Neural crest cell (in vitro differentiated cells): ENCODE data around the gene ATP2B1. TPM values are rescaled to one million over a fixed set of nuclear protein-coding genes. Genes with fewer than 3 reads are reported as not detected.

Experiments
- DNase-seq: peaks from one replicate; pipeline ENCODE4 v3.0.0; 2021; ENCODE audit warnings: low read depth, mixed read lengths, low spot score
- H3K27ac Mint-ChIP-seq: one replicate; pipeline ENCODE4 v1.8.0; 2021; ENCODE audit warnings: mild to moderate bottlenecking, mixed read lengths; ENCODE audit not compliant: unreplicated experiment
- H3K27me3 Mint-ChIP-seq: 2 replicates; pipeline ENCODE4 v1.8.0; 2021; ENCODE audit warnings: low read depth, mild to moderate bottlenecking, mixed read lengths
- H3K36me3 Mint-ChIP-seq: 2 replicates; pipeline ENCODE4 v1.8.0; 2021; ENCODE audit warnings: low read depth, mild to moderate bottlenecking, mixed read lengths
- H3K4me1 Mint-ChIP-seq: 2 replicates; pipeline ENCODE4 v1.8.0; 2021; ENCODE audit warnings: mixed read lengths
- H3K4me3 Mint-ChIP-seq: one replicate; pipeline ENCODE4 v1.8.0; 2021; ENCODE audit warnings: mild to moderate bottlenecking, mixed read lengths
- H3K9me3 Mint-ChIP-seq: 2 replicates; pipeline ENCODE4 v1.8.0; 2021; ENCODE audit warnings: mixed read lengths
- total RNA-seq: library from RNA; stranded (reverse); gene quantifications from 2 replicates; pipeline ENCODE4 v1.2.1, GENCODE V29; 2021
- TF ChIP-seq, protein P1 (sequence below): fragments of 200-600 bp; sonication (generic); conservative IDR thresholded peaks from 2 replicates; pipeline ENCODE4 v1.5.0; 2021; ENCODE audit warnings: antibody characterized with exemption, mild to moderate bottlenecking

ATP2B1 gene
- total RNA-seq, 1 donor from 2014 or later = 50.8 TPM

DNA sequence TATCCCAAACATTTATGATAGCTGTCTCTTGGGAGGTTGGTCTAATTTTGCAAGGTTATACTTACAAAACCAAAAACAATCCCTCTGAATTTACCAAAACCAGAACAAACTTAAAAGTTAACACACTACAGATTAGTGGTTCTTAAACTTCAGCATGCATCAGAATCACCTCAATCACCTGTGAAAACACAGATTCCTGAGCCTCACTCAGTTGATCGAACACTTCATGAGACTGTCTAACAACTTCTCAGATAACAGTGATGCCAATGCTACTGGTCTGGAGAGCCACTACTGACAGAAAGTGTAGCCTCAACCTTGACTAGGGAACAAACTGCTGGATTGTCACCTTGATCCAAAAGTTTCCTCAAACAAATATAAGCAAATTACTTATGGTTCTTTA, 44.2 kb downstream of the ATP2B1 start:
- TF ChIP-seq, protein P1, sequence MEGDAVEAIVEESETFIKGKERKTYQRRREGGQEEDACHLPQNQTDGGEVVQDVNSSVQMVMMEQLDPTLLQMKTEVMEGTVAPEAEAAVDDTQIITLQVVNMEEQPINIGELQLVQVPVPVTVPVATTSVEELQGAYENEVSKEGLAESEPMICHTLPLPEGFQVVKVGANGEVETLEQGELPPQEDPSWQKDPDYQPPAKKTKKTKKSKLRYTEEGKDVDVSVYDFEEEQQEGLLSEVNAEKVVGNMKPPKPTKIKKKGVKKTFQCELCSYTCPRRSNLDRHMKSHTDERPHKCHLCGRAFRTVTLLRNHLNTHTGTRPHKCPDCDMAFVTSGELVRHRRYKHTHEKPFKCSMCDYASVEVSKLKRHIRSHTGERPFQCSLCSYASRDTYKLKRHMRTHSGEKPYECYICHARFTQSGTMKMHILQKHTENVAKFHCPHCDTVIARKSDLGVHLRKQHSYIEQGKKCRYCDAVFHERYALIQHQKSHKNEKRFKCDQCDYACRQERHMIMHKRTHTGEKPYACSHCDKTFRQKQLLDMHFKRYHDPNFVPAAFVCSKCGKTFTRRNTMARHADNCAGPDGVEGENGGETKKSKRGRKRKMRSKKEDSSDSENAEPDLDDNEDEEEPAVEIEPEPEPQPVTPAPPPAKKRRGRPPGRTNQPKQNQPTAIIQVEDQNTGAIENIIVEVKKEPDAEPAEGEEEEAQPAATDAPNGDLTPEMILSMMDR = no peak
- no peak overlapping the region for H3K27ac Mint-ChIP-seq
- H3K4me3 Mint-ChIP-seq = no peak overlapping the region
- H3K36me3 Mint-ChIP-seq = peaks cover 18% of the 10 kb centered on the region
- peaks cover 7% of the 10 kb centered on the region for H3K9me3 Mint-ChIP-seq
- DNase-seq = no peak
- no peaks in the 10 kb centered on the region for H3K27me3 Mint-ChIP-seq
- peaks cover 12% of the 10 kb centered on the region for H3K4me1 Mint-ChIP-seq

DNA sequence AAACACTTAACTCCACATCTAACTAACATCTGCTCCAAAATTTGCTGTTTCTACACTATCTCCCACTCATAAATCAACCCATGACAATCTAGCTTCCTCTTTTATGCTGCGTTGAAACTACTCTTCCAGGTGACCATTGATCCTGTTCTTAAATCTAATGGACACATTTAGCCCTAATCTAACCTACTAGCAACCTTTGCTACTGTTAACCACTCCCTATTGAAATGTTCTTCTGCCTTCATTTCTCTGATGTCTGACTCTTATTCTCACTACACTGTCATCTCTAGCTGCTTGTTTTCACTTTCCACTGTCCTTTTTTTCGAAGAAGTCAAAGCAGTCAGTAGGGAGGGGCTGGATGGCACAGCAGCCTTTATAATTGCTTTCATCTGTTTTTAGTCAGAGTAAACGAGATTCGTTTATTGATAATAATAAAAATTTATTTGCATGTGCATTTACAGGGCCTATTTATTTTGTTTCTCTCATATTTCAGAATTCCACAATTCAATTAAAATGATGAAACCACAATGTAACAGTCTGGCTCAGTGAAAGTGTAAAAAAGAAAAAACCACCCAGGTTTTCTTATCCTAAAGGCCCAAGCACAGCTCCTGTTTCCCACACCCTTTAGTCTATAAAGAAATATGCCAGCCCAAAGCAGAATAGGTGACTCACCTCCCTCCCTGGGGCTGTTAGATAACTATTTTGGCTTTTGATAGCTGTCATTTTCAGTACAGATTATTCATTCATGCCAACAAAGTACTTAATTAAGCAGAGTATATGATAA, 44.9 kb downstream of the ATP2B1 start:
- no peaks in the 10 kb centered on the region for H3K27me3 Mint-ChIP-seq
- no peak overlapping the region for H3K27ac Mint-ChIP-seq
- DNase-seq = no peak
- H3K4me1 Mint-ChIP-seq = peaks cover 18% of the 10 kb centered on the region
- peaks cover 7% of the 10 kb centered on the region for H3K9me3 Mint-ChIP-seq
- TF ChIP-seq, protein P1 = no peak
- H3K36me3 Mint-ChIP-seq = peaks cover 20% of the 10 kb centered on the region
- no peak overlapping the region for H3K4me3 Mint-ChIP-seq

DNA sequence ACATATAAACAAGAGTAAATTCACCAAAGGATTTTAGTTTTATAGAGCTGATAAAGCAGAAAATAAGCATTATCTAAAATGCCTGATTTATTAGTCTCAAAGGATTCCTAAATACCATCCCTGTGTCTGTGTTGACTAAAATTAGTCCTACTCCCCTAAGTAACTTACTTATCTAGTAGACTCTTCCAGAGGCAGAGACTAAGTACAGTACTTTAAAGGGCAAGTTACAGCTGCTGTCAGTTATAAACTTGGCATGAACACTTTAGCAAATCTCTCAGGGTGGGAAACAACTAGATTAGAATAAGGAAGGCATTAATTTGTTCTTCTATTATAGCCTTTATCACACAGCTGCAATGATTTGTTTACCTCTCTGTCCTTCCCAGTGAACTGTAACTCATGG, 46.0 kb downstream of the ATP2B1 start:
- Mint-ChIP-seq H3K4me3 (no peak overlapping the region), H3K4me1 (peaks cover 24% of the 10 kb centered on the region), H3K36me3 (peaks cover 15% of the 10 kb centered on the region), H3K27ac (no peak overlapping the region), H3K27me3 (no peaks in the 10 kb centered on the region), H3K9me3 (peaks cover 7% of the 10 kb centered on the region)
- TF ChIP-seq, protein P1 = no peak
- DNase-seq = no peak

DNA sequence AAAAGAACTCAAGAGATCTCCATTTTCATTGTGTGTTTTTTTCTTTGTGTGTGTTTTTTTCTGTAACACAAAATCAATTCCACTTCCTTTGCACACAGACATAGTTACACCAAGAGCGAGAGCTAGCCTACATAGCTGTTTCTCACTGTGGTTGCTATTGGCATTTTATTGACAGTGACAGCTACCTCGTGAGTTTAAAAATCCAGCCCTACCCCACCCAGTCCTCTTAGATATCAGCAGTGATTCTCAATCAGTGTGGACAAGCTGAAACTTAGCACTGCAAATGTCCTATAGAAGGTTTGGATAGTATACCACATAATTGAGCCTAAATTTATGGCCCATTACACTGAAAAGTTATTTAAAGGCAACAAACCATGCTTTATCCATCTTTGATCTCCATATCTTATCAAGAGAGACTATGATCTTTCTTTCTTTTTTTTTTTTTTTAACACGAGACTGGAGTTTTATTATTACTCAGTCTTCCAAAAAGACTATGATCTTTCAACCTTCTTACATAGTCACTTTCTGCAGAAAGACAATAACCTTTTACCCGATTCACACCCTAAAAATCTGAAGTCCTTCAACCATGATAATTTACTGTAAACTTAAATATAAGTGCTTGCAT, 46.8 kb downstream of the ATP2B1 start:
- no peak overlapping the region for H3K27ac Mint-ChIP-seq
- DNase-seq = no peak
- TF ChIP-seq, protein P1 = no peak
- peaks cover 24% of the 10 kb centered on the region for H3K4me1 Mint-ChIP-seq
- no peak overlapping the region for H3K4me3 Mint-ChIP-seq
- H3K9me3 Mint-ChIP-seq = peaks cover under 1% of the 10 kb centered on the region
- peaks cover 8% of the 10 kb centered on the region for H3K36me3 Mint-ChIP-seq
- no peaks in the 10 kb centered on the region for H3K27me3 Mint-ChIP-seq

DNA sequence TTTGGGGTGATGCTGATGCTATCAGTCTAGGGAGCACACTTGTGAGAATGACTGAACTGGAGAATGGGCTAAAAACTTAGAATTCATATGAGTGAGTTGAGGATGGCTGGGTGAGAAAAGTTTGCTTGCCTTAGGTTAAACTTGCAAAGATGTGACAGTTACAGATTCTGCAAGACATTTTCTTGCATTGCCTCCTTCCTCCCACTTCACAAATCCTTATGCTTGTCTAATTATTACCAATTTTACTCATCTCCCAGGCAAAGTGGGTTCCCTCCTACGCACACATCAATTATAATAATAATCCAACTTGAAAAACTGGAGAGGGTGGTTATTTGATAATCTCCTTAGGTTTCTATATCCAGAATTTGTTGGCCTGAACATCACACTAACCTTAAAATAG, 50.9 kb downstream of the ATP2B1 start:
- H3K27me3 Mint-ChIP-seq = no peaks in the 10 kb centered on the region
- TF ChIP-seq, protein P1 = no peak
- DNase-seq = no peak
- H3K4me3 Mint-ChIP-seq = no peak overlapping the region
- peaks cover 20% of the 10 kb centered on the region for H3K4me1 Mint-ChIP-seq
- no peak overlapping the region for H3K27ac Mint-ChIP-seq
- no peaks in the 10 kb centered on the region for H3K9me3 Mint-ChIP-seq
- H3K36me3 Mint-ChIP-seq = peaks cover 9% of the 10 kb centered on the region
